ENCODE measurements around the gene BSND. TPM values are rescaled to one million over a fixed set of nuclear protein-coding genes. Genes with fewer than 3 reads are reported as not detected.

The BSND gene
- polyA plus RNA-seq, 1 donor from 2014 or later: not detected

GRCh38 chr1:55037733-55038551, 39.2 kb downstream of the BSND start (continued):
- TF ChIP-seq EP300 (conservative IDR thresholded peaks at IDR 0.05; ENCODE audit: poor library complexity, severe bottlenecking) (no peak), MXI1 (conservative IDR thresholded peaks at IDR 0.05; ENCODE audit: poor library complexity, severe bottlenecking) (no peak)

- Histone ChIP-seq H4K20me1 (ENCODE audit: insufficient read depth) (no peaks in the 10 kb centered on the region), H3K27ac (ENCODE audit: low read length) (no peak overlapping the region), H3K79me2 (replicated peaks; ENCODE audit: insufficient read depth, low read length) (no peaks in the 10 kb centered on the region), H2AFZ (ENCODE audit: low read depth, low read length) (no peak overlapping the region), H3K4me3 (ENCODE audit: low read length) (no peak overlapping the region), H3K9me2 (ENCODE audit: insufficient read depth, low read length) (no peaks in the 10 kb centered on the region), H3K4me2 (ENCODE audit: low read length) (no peak overlapping the region), H3K9ac (ENCODE audit: low read length) (no peak overlapping the region), H3K27me3 (ENCODE audit: insufficient read depth, low read depth, low read length) (peaks cover 49% of the 10 kb centered on the region), H3K36me3 (ENCODE audit: insufficient read depth, low read length) (no peaks in the 10 kb centered on the region), H3K9me3 (ENCODE audit: low read length) (no peaks in the 10 kb centered on the region), H3F3A (ENCODE audit: insufficient read depth, low read length, poor library complexity, severe bottlenecking) (no peaks in the 10 kb centered on the region)
- TF ChIP-seq EP300 (conservative IDR thresholded peaks at IDR 0.05; ENCODE audit: poor library complexity, severe bottlenecking): no peak
- TF ChIP-seq POLR2AphosphoS5 (IDR thresholded peaks at IDR 0.05): no peak
- no peak for TF ChIP-seq RAD21 (conservative IDR thresholded peaks at IDR 0.05)
- TF ChIP-seq EZH2 (IDR thresholded peaks at IDR 0.05; ENCODE audit: borderline replicate concordance, insufficient read depth, low read length, poor library complexity, severe bottlenecking): no peak
- TF ChIP-seq TAF1 (IDR thresholded peaks at IDR 0.05; ENCODE audit: low read depth): no peak
- no peak for TF ChIP-seq SMC3 (conservative IDR thresholded peaks at IDR 0.05; ENCODE audit: poor library complexity)
- TF ChIP-seq REST (IDR thresholded peaks at IDR 0.05; ENCODE audit: borderline replicate concordance): no peak
- TF ChIP-seq CTCF (IDR thresholded peaks at IDR 0.05; ENCODE audit: poor library complexity, severe bottlenecking): no peak
- no peak for TF ChIP-seq MXI1 (conservative IDR thresholded peaks at IDR 0.05; ENCODE audit: poor library complexity, severe bottlenecking)
Observed at GRCh38 chr1:55038552-55038838, 39.8 kb downstream of the BSND start.

GRCh38 chr1:55038974-55039341, 40.2 kb downstream of the BSND start:
- H2AFZ ChIP-seq (ENCODE audit: low read depth, low read length): no peak overlapping the region
- H3F3A ChIP-seq (ENCODE audit: insufficient read depth, low read length, poor library complexity, severe bottlenecking): no peaks in the 10 kb centered on the region
- no peak overlapping the region for H3K4me2 ChIP-seq (ENCODE audit: low read length)
- H3K4me3 ChIP-seq (ENCODE audit: low read length): peak overlapping the region; percentile 65
- H3K79me2 ChIP-seq (replicated peaks; ENCODE audit: insufficient read depth, low read length): no peaks in the 10 kb centered on the region
- H3K27ac ChIP-seq (ENCODE audit: low read length): no peak overlapping the region
- no peaks in the 10 kb centered on the region for H3K9me2 ChIP-seq (ENCODE audit: insufficient read depth, low read length)
- no peak for TF ChIP-seq SMC3 (conservative IDR thresholded peaks at IDR 0.05; ENCODE audit: poor library complexity)
- no peak for TF ChIP-seq REST (IDR thresholded peaks at IDR 0.05; ENCODE audit: borderline replicate concordance)
- no peak for TF ChIP-seq EZH2 (IDR thresholded peaks at IDR 0.05; ENCODE audit: borderline replicate concordance, insufficient read depth, low read length, poor library complexity, severe bottlenecking)
- TF ChIP-seq RAD21 (conservative IDR thresholded peaks at IDR 0.05): no peak
- no peak for TF ChIP-seq TAF1 (IDR thresholded peaks at IDR 0.05; ENCODE audit: low read depth)
- TF ChIP-seq EP300 (conservative IDR thresholded peaks at IDR 0.05; ENCODE audit: poor library complexity, severe bottlenecking): no peak
- no peak for TF ChIP-seq MXI1 (conservative IDR thresholded peaks at IDR 0.05; ENCODE audit: poor library complexity, severe bottlenecking)
- no peak for TF ChIP-seq CTCF (IDR thresholded peaks at IDR 0.05; ENCODE audit: poor library complexity, severe bottlenecking)
- no peaks in the 10 kb centered on the region for H3K9me3 ChIP-seq (ENCODE audit: low read length)
- no peaks in the 10 kb centered on the region for H3K36me3 ChIP-seq (ENCODE audit: insufficient read depth, low read length)
- H3K27me3 ChIP-seq (ENCODE audit: insufficient read depth, low read depth, low read length): peaks cover 49% of the 10 kb centered on the region
- no peaks in the 10 kb centered on the region for H4K20me1 ChIP-seq (ENCODE audit: insufficient read depth)
- H3K9ac ChIP-seq (ENCODE audit: low read length): no peak overlapping the region

All from neural cell (in vitro differentiated cells).